GM12892 (cell line): ENCODE results near the gene OSBPL10.

ENCODE experiments used
- POLR2A ChIP-seq: IDR thresholded peaks from 2 replicates; pipeline ENCODE4 v1.6.1; 2011; ENCODE audit warnings: low read depth, low read length, control low read depth
- TAF1 ChIP-seq: IDR thresholded peaks from 2 replicates; pipeline ENCODE4 v1.6.1; 2011; ENCODE audit warnings: low read depth, mild to moderate bottlenecking, control low read depth, low read length, borderline replicate concordance

DNA sequence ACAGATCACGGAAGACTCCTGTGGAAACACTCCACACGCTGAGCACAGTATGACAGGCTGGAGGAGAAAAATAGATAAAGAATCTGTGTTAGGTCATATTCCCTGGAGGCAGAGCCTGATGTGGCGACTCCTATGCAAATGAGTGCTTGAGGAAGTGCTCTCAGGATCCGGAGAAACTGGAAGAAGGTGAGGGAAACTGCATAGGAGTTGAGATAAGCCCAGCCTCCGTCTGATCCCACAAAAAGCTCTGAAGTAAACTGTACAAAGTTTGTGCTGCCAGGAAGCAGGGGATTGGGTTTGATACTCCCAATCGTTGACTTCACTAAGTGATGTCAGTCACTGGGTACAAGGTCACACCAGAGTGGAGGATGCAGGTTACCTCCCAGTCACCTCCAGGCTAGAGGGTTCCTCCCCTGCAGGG, 33.4 kb downstream of the OSBPL10 start:
- no peak for TF ChIP-seq TAF1
- no peak for TF ChIP-seq POLR2A
